Measurements from ENCODE around the gene TSHZ3. TPM values are rescaled to one million over a fixed set of nuclear protein-coding genes. Genes with fewer than 3 reads are reported as not detected.

TSHZ3 gene
- total and polyA plus RNA-seq, 2 of the 8 experiments (the other 6 are each of a cell fraction or from before 2014, with no cell fraction given), result 3.1 to 12.3 TPM

DNA sequence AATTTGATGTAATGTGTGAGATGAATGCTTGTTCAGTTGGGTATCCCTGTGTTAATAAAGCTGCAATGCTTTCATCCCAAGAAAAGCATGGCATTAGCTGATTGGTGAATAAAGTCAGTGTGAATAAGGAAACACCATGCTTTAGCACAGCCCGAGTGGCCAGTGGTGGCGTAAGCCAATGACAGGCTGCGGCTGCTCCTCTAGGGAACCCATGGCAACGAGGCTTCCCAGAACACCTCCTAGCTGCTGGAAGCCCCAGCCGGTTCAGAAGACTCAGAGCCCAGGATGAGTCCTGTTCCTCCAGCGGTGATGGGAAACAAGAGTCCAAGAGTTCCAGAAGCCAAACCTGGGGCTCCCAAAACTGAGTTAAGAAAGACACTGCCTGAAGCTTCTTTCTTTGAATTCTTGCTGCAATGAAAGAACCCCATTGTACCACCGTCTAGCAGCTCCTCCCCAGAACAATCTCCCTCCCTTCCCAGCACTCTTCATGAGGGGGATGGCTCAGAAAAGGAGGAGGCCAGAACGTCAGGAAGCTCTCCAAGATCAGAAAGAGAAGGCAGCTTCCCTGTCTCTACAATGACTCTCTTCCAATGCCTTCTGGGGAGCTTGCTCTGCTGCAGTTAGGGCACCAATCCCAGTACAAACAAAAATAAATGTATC lies 58.2 kb downstream of the TSHZ3 start:
- Histone ChIP-seq H3K4me2 (ENCODE audit: insufficient read depth in 1 of 2, low read depth in 2 of 2, low read length in 2 of 2) (no peak overlapping the region), H4K20me1 (replicated peaks in 1 of 2; ENCODE audit: control insufficient read depth in 1 of 2, insufficient read depth in 2 of 2, low read length in 2 of 2) (no peaks in the 10 kb centered on the region), H2BK15ac (ENCODE audit: low read length) (no peak overlapping the region), H2BK5ac (ENCODE audit: low read depth, low read length) (no peak overlapping the region), H2AFZ (ENCODE audit: low read length) (no peak overlapping the region), H3K27ac (ENCODE audit: low read depth, low read length) (no peak overlapping the region), H3K56ac (replicated peaks; ENCODE audit: insufficient read length, low read depth, low read length) (no peak overlapping the region), H2BK120ac (replicated peaks; ENCODE audit: low read depth, low read length) (no peak overlapping the region), H3K79me2 (ENCODE audit: control insufficient read depth in 1 of 2, insufficient read depth in 2 of 2, low read length in 2 of 2) (peaks cover 0 to 10% of the 10 kb centered on the region in 2 experiments; a peak in 2 of 4 replicates), H3K23me2 (ENCODE audit: low read depth, low read length) (peaks cover 7% of the 10 kb centered on the region; the same call in 1 of the 2 replicates), H3K27me3 (replicated peaks in 1 of 4; ENCODE audit: control insufficient read depth in 3 of 4, extremely low read depth in 1 of 4, insufficient read depth in 3 of 4, low read length in 3 of 4) (no peaks in the 10 kb centered on the region), H3K23ac (ENCODE audit: insufficient read length) (no peak overlapping the region), H2BK20ac (ENCODE audit: low read length) (no peak overlapping the region), H3K4ac (replicated peaks; ENCODE audit: insufficient read length, low read depth, low read length) (no peak overlapping the region), H3K36me3 (ENCODE audit: control insufficient read depth in 2 of 4, insufficient read depth in 4 of 4, low read length in 3 of 4) (no peaks in the 10 kb centered on the region), H3K18ac (ENCODE audit: extremely low read depth, low read length) (no peak overlapping the region), H3K4me1 (replicated peaks in 1 of 4; ENCODE audit: control insufficient read depth in 3 of 4, insufficient read depth in 4 of 4, low read length in 3 of 4) (no peaks in the 10 kb centered on the region), H2BK12ac (ENCODE audit: low read depth, low read length) (no peak overlapping the region), H2AK5ac (ENCODE audit: low read depth, low read length) (no peak overlapping the region), H4K8ac (ENCODE audit: extremely low read depth, insufficient read depth, low read length) (no peak overlapping the region), H3K14ac (ENCODE audit: insufficient read length) (no peak overlapping the region), H4K5ac (ENCODE audit: insufficient read length, low read depth, low read length) (no peak overlapping the region), H3K4me3 (ENCODE audit: extremely low read depth in 1 of 4, insufficient read depth in 2 of 4, low read depth in 3 of 4, low read length in 4 of 4) (no peak overlapping the region), H3K79me1 (ENCODE audit: low read depth, low read length) (peaks cover 2% of the 10 kb centered on the region; the same call in 1 of the 2 replicates), H3K9ac (replicated peaks in 1 of 4; ENCODE audit: extremely low read depth in 1 of 4, low read depth in 3 of 4, low read length in 3 of 4) (no peak overlapping the region), H3K9me3 (ENCODE audit: insufficient read depth in 2 of 2, low read depth in 1 of 2, low read length in 1 of 2) (no peaks in the 10 kb centered on the region), H4K91ac (replicated peaks; ENCODE audit: insufficient read length, low read length) (no peak overlapping the region)
- no peak for DNase-seq (ENCODE audit: low read depth in 1 of 2, low spot score in 2 of 2)
- CTCF ChIA-PET (ENCODE audit: partially characterized antibody), result interaction anchor here (2.6 kb wide), 1 partner anchor 237 kb away, joined by 6 read pairs; no protein-coding TSS in a partner anchor
- FAIRE-seq, result no peak
- 91% methylated on average over 8 of the region's 8 CpGs; no CpG with 5 or more reads in 1 of the 2 experiments for WGBS, 2 experiments (ENCODE audit: extremely low coverage in 1 of 2, insufficient coverage in 1 of 2, insufficient read length in 1 of 2, insufficient replicate concordance in 2 of 2, low coverage in 1 of 2, low lambda C conversion rate in 2 of 2, missing lambda C conversion rate in 1 of 2)
- POLR2A ChIA-PET (ENCODE audit: partially characterized antibody), result no interaction called here
- no peak for TF ChIP-seq NRF1 (IDR thresholded peaks at IDR 0.05; ENCODE audit: low read depth, low read length)
- TF ChIP-seq TEAD4 (IDR thresholded peaks at IDR 0.05; ENCODE audit: low read depth, low read length), result no peak
- TF ChIP-seq CHD1 (IDR thresholded peaks at IDR 0.05; ENCODE audit: low read depth, low read length), result no peak
- TF ChIP-seq EP300 (IDR thresholded peaks at IDR 0.05; ENCODE audit: borderline replicate concordance in 1 of 2, low read depth in 2 of 2, low read length in 2 of 2), result no peak
- TF ChIP-seq RBBP5 (IDR thresholded peaks at IDR 0.05; ENCODE audit: borderline replicate concordance, low read depth, low read length), result no peak
- TF ChIP-seq BACH1 (IDR thresholded peaks at IDR 0.05; ENCODE audit: low read length), result no peak
- no peak for TF ChIP-seq CEBPB (IDR thresholded peaks at IDR 0.05; ENCODE audit: low read depth, low read length)
- TF ChIP-seq, protein P1, sequence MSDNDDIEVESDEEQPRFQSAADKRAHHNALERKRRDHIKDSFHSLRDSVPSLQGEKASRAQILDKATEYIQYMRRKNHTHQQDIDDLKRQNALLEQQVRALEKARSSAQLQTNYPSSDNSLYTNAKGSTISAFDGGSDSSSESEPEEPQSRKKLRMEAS (IDR thresholded peaks at IDR 0.05), result no peak
- no peak for TF ChIP-seq CTBP2 (IDR thresholded peaks at IDR 0.05; ENCODE audit: borderline replicate concordance, insufficient read depth, insufficient read length, low read length)
- no peak for TF ChIP-seq HDAC2 (IDR thresholded peaks at IDR 0.05; ENCODE audit: borderline replicate concordance in 1 of 2, low read depth in 2 of 2, low read length in 2 of 2)
- no peak for TF ChIP-seq EGR1 (IDR thresholded peaks at IDR 0.05; ENCODE audit: borderline replicate concordance, low read depth, low read length)
- no peak for TF ChIP-seq POU5F1 (IDR thresholded peaks at IDR 0.05; ENCODE audit: low read depth, low read length)
- no peak for TF ChIP-seq NANOG (IDR thresholded peaks at IDR 0.05; ENCODE audit: insufficient read depth, low read depth, low read length, poor library complexity, severe bottlenecking)
